Measurements from ENCODE around the gene SPPL2C.

SPPL2C gene

DNA sequence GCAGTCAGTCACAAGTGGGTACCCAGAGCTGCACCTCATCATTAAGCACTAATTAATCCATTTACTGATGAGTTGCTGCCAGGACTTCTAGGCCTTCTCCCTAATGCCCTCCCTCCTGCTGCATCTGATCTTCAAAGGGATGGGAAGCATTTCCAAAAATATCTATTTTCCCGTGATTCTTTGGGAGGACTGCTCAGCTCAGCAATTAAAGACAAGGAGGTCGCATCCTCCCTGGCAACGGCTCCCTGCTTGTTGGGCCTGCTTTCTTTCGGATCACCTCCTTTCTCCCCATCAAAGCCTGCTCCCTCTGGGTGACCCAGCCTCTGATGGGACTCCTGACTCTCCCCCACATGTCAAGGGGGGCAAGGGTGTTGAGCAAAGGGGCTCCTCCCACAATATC lies 26.0 kb upstream of the SPPL2C start:
- Histone ChIP-seq H3K4me1 (ENCODE audit: control insufficient read depth, insufficient read depth, low read length) (0 out of 2 replicates have a peak, but pooled peaks cover under 1% of the 10 kb centered on the region), H3K27me3 (ENCODE audit: control insufficient read depth, insufficient read depth, low read length) (no peaks in the 10 kb centered on the region), H3K27ac (ENCODE audit: low read length) (no peak overlapping the region), H3K36me3 (ENCODE audit: control insufficient read depth, insufficient read depth, low read length) (no peaks in the 10 kb centered on the region), H3K9me3 (ENCODE audit: control insufficient read depth, insufficient read depth, low read length) (no peaks in the 10 kb centered on the region), H3K4me3 (ENCODE audit: low read length) (no peak overlapping the region)
- no peak for DNase-seq (ENCODE audit: low read depth, low spot score)
- WGBS (ENCODE audit: insufficient coverage, insufficient read length), result no CpG with 5 or more reads among the region's 4 CpGs

DNA sequence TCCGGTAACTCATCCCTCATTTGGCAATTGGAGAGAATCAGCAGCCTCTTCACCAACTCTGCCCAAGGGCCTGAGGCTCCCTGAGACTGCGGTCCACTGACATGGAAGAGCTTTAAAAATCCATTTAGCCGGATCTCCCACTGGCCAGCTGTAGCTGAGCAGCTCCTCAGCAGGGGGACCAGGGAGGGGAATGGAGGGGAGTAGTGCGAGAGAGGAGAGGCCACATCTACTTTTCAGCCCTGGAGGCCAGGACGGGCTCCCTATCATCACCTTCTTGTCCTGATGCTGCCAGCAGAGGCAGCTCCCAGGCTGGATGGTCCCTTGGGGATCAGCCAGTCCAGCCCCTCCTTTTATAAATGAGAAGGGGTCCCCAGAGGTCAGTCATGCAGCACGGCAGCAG lies 25.0 kb upstream of the SPPL2C start:
- H3K9me3 ChIP-seq (ENCODE audit: control insufficient read depth, insufficient read depth, low read length), result no peaks in the 10 kb centered on the region
- no peak overlapping the region for H3K27ac ChIP-seq (ENCODE audit: low read length)
- H3K27me3 ChIP-seq (ENCODE audit: control insufficient read depth, insufficient read depth, low read length), result no peaks in the 10 kb centered on the region
- no peak for DNase-seq (ENCODE audit: low read depth, low spot score)
- WGBS (ENCODE audit: insufficient coverage, insufficient read length), result no CpG with 5 or more reads among the region's 6 CpGs
- no peak overlapping the region for H3K4me3 ChIP-seq (ENCODE audit: low read length)
- 0 out of 2 replicates have a peak, but pooled peaks cover 1% of the 10 kb centered on the region for H3K4me1 ChIP-seq (ENCODE audit: control insufficient read depth, insufficient read depth, low read length)
- H3K36me3 ChIP-seq (ENCODE audit: control insufficient read depth, insufficient read depth, low read length), result no peaks in the 10 kb centered on the region

DNA sequence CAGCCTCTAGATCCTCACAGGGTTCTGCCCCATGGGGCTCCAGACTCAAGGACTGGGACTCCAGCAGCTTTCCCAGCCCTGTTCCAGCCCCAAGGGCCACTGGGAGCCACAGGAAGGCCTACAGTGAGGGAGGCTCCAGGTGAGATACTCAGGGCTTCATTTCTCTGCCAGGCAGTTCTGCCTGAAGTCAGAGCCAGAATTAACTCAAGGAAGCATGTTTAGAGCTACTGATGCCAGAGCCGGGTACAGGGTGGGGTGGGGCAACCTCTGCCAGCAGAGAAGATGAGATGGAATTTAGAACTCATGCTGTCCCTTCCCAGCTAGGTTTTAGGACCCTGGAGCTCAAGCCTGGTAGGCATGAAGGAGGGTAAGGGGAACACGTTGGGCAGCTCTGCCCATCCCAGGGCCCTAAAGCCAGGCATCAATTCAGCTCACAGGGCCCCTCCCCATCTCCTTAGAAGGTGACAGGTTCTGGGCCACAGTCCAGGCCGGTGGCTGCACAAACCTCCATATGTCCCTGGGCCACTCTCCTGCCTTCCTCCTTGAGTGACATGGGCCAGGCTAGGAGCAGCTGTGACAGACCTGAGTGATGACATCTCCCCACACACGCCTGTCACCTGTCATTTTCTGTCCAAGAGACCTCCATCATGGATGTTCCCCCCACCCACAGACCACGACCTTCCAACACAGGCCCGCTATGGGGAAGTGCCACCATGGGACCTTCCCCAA lies 24.5 kb upstream of the SPPL2C start:
- Histone ChIP-seq H3K9me3 (ENCODE audit: control insufficient read depth, insufficient read depth, low read length) (no peaks in the 10 kb centered on the region), H3K27me3 (ENCODE audit: control insufficient read depth, insufficient read depth, low read length) (no peaks in the 10 kb centered on the region)

DNA sequence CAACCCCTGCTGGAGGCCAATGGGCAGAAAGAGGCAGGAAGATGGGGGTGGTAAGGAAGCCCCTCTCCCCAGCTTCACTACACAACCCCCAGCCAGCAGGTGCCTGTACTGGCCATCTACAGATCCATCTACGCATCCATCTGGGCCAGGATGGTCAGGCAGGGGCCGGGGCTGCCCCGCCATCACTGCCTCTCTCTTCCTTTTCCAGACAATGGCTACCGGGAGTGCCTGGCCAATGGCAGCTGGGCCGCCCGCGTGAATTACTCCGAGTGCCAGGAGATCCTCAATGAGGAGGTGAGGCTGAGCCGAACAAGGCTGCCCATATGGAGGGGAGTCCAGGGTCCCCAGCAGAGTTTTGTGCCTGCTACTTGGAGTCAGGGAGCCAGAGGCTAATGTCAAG lies 23.5 kb upstream of the SPPL2C start:
- Histone ChIP-seq H3K9me3 (ENCODE audit: control insufficient read depth, insufficient read depth, low read length) (no peaks in the 10 kb centered on the region), H3K36me3 (ENCODE audit: control insufficient read depth, insufficient read depth, low read length) (no peaks in the 10 kb centered on the region; the same call in 1 of the 2 replicates), H3K27me3 (ENCODE audit: control insufficient read depth, insufficient read depth, low read length) (no peaks in the 10 kb centered on the region), H3K27ac (ENCODE audit: low read length) (no peak overlapping the region), H3K4me1 (ENCODE audit: control insufficient read depth, insufficient read depth, low read length) (peaks cover 1% of the 10 kb centered on the region; the same call in 1 of the 2 replicates), H3K4me3 (ENCODE audit: low read length) (no peak overlapping the region)
- WGBS (ENCODE audit: insufficient coverage, insufficient read length), result no CpG with 5 or more reads among the region's 9 CpGs
- no peak for DNase-seq (ENCODE audit: low read depth, low spot score)

More for the DNA sequence above, 24.5 kb upstream of the SPPL2C start:
- H3K4me3 ChIP-seq (ENCODE audit: low read length), result no peak overlapping the region
- WGBS (ENCODE audit: insufficient coverage, insufficient read length), result no CpG with 5 or more reads among the region's 6 CpGs
- H3K4me1 ChIP-seq (ENCODE audit: control insufficient read depth, insufficient read depth, low read length), result peaks cover 1% of the 10 kb centered on the region; the same call in 1 of the 2 replicates
- no peaks in the 10 kb centered on the region; the same call in 1 of the 2 replicates for H3K36me3 ChIP-seq (ENCODE audit: control insufficient read depth, insufficient read depth, low read length)
- H3K27ac ChIP-seq (ENCODE audit: low read length), result no peak overlapping the region
- DNase-seq (ENCODE audit: low read depth, low spot score), result no peak

DNA sequence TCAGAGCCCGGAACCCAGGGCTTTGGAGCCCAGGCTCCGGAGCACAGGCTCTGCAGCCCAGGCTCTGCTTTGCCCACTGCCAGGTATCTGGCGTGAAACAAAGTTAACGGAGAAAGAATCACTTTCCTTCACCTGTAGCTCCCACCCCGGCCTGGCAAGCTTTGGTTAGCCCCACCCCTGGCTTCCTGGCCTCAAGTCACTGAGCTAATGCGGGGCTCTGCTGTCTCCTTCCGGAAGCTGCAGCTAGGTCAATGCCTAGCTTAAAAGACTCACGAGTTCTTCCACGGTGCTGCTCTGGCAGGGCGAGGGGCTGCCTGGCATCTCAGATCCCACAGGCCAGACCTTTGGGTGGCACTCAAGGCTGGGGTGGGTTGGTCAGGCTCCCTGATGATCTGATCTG lies 21.1 kb upstream of the SPPL2C start:
- Histone ChIP-seq H3K27ac (ENCODE audit: low read length) (no peak overlapping the region), H3K9me3 (ENCODE audit: control insufficient read depth, insufficient read depth, low read length) (no peaks in the 10 kb centered on the region), H3K27me3 (ENCODE audit: control insufficient read depth, insufficient read depth, low read length) (no peaks in the 10 kb centered on the region), H3K4me1 (ENCODE audit: control insufficient read depth, insufficient read depth, low read length) (peaks cover 1% of the 10 kb centered on the region; the same call in 1 of the 2 replicates), H3K36me3 (ENCODE audit: control insufficient read depth, insufficient read depth, low read length) (no peaks in the 10 kb centered on the region; the same call in 1 of the 2 replicates), H3K4me3 (ENCODE audit: low read length) (no peak overlapping the region)
- DNase-seq (ENCODE audit: low read depth, low spot score), result no peak
- no CpG with 5 or more reads among the region's 10 CpGs for WGBS (ENCODE audit: insufficient coverage, insufficient read length)

DNA sequence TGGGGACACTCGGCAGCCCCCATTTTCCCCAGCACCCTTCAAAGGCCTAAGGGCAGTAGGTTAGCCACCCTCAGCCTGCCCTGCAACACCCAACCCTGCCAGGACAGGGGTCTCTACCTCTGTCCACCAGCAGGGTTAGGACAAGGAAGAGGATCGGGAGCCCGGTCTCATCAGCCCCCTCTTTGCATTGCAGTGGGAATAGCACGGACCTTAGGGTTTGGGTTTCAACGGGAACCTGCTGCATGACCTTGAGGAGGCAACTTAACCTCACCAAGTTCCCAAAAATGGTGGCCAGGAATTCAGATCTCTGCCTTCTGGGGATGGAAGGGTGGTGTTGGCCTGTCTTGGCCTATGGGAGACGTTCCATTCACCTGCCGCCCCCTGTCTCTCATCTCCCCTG lies 20.2 kb upstream of the SPPL2C start:
- no peak for DNase-seq (ENCODE audit: low read depth, low spot score)
- no CpG with 5 or more reads among the region's 7 CpGs for WGBS (ENCODE audit: insufficient coverage, insufficient read length)
- Histone ChIP-seq H3K4me3 (ENCODE audit: low read length) (no peak overlapping the region), H3K27ac (ENCODE audit: low read length) (no peak overlapping the region), H3K36me3 (ENCODE audit: control insufficient read depth, insufficient read depth, low read length) (no peaks in the 10 kb centered on the region; the same call in 1 of the 2 replicates), H3K4me1 (ENCODE audit: control insufficient read depth, insufficient read depth, low read length) (peaks cover 1% of the 10 kb centered on the region; the same call in 1 of the 2 replicates), H3K27me3 (ENCODE audit: control insufficient read depth, insufficient read depth, low read length) (no peaks in the 10 kb centered on the region), H3K9me3 (ENCODE audit: control insufficient read depth, insufficient read depth, low read length) (no peaks in the 10 kb centered on the region)

DNA sequence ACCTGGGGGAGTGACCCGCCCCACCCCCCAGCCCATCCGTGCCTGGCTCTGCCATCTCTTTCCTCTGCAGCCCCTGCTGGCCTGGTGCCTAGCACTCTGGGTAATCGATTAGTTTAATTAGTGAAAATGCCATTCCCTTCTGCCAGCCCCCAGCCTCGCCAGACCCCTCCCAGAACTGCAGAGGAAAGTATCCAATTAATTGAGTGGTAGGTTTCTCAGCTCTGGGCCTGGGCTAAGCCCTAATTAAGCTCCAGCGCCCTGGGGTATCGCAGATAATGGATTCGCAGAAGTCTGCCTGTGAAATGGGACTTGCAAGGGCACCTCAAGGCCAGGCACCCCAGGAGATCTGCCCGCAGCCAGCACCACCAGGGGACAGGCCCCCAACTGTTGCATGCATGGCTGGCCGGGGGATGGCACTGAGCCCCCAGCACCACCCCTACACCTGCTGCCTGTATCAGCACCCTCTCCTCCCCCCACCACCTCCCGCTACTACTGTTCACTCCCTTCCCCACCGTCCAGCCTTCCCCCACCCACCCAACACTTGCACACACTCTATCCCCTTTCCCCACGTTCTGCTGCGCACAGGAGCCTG lies 19.7 kb upstream of the SPPL2C start:
- no peak for DNase-seq (ENCODE audit: low read depth, low spot score)

DNA sequence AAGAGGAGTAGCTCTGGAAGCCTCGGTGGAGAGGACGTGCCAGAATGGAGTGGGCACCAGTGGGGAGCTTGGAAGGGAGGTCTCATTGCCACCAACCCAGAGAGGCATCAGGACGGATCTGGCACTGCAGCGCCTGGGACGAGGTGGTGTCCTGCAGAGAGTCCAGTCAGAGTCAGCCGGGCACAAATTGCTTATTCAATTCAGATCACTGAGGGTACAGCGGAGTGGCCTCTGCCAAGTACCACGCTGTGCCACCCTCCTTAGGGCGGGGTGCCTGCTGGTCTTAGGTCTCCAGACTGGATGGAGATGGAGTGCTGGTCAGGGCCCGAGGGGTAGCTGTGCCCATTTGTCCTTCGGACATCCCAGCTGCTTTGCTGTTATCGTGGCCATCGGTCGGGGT lies 18.9 kb upstream of the SPPL2C start:
- Histone ChIP-seq H3K36me3 (ENCODE audit: control insufficient read depth, insufficient read depth, low read length) (no peaks in the 10 kb centered on the region; the same call in 1 of the 2 replicates), H3K27ac (ENCODE audit: low read length) (no peak overlapping the region), H3K27me3 (ENCODE audit: control insufficient read depth, insufficient read depth, low read length) (no peaks in the 10 kb centered on the region), H3K9me3 (ENCODE audit: control insufficient read depth, insufficient read depth, low read length) (no peaks in the 10 kb centered on the region), H3K4me3 (ENCODE audit: low read length) (no peak overlapping the region), H3K4me1 (ENCODE audit: control insufficient read depth, insufficient read depth, low read length) (peaks cover 1% of the 10 kb centered on the region; the same call in 1 of the 2 replicates)
- no peak for DNase-seq (ENCODE audit: low read depth, low spot score)
- WGBS (ENCODE audit: insufficient coverage, insufficient read length), result no CpG with 5 or more reads among the region's 14 CpGs

More for the DNA sequence above, 19.7 kb upstream of the SPPL2C start:
- H3K4me1 ChIP-seq (ENCODE audit: control insufficient read depth, insufficient read depth, low read length), result peaks cover 1% of the 10 kb centered on the region; the same call in 1 of the 2 replicates
- no peak overlapping the region for H3K27ac ChIP-seq (ENCODE audit: low read length)
- no peaks in the 10 kb centered on the region; the same call in 1 of the 2 replicates for H3K36me3 ChIP-seq (ENCODE audit: control insufficient read depth, insufficient read depth, low read length)
- H3K9me3 ChIP-seq (ENCODE audit: control insufficient read depth, insufficient read depth, low read length), result no peaks in the 10 kb centered on the region
- H3K27me3 ChIP-seq (ENCODE audit: control insufficient read depth, insufficient read depth, low read length), result no peaks in the 10 kb centered on the region
- no peak overlapping the region for H3K4me3 ChIP-seq (ENCODE audit: low read length)
- WGBS (ENCODE audit: insufficient coverage, insufficient read length), result no CpG with 5 or more reads among the region's 13 CpGs

DNA sequence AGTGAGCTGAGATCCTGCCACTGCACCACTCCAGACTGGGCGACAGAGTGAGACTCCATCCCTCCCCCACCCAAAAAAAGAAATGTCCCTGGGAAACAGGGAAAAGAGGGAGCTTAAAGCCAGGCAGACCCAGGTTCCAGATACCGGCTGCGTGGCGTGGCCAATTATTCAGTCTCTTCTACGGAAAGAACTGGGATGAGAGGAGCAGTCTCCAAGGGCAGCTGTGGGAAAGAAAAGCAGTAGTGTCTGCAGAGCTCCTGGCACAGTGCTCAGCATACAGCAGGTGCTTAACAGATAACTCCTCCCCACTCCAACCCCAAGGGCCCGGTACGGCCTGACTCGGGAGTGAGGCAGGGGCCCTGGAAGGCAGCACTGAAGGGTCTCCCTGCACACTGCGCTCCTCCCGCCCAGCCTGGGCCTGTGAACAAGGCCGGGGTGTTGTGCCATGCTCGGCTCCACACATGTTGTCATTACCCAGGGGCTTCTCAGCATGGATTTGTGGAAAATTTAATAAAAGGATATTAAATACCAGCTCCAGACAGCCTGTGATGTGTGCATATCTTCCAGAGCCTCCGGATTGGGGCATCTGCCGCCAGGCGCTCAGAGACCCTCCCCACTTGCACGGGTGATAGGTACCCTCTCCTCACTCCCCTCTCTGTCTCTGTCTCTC lies 17.6 kb upstream of the SPPL2C start:
- Histone ChIP-seq H3K27ac (ENCODE audit: low read length) (no peak overlapping the region), H3K9me3 (ENCODE audit: control insufficient read depth, insufficient read depth, low read length) (no peaks in the 10 kb centered on the region), H3K27me3 (ENCODE audit: control insufficient read depth, insufficient read depth, low read length) (no peaks in the 10 kb centered on the region), H3K4me1 (ENCODE audit: control insufficient read depth, insufficient read depth, low read length) (peaks cover 1% of the 10 kb centered on the region; the same call in 1 of the 2 replicates), H3K36me3 (ENCODE audit: control insufficient read depth, insufficient read depth, low read length) (no peaks in the 10 kb centered on the region; the same call in 1 of the 2 replicates), H3K4me3 (ENCODE audit: low read length) (no peak overlapping the region)
- WGBS (ENCODE audit: insufficient coverage, insufficient read length), result no CpG with 5 or more reads among the region's 16 CpGs
- no peak for DNase-seq (ENCODE audit: low read depth, low spot score)

DNA sequence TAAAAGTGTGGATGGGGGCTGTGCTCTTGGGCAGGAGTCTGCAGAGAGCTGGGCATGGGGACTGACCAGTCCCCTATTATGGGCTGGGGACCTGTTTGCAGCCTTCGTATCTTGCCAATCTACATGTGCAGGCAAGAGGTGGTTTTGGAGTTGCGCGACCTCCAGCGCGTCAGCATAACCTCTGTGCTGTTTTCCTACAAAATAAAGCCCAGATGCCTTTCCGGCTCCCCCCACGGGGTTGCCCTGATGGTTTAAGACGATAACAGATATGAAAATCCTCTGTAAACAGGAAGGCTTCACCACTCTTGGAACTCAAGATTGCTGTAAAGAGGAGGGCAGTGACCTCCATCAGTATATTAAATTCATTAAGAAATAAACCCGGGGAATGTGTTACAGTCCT lies 16.5 kb upstream of the SPPL2C start:
- no CpG with 5 or more reads among the region's 9 CpGs for WGBS (ENCODE audit: insufficient coverage, insufficient read length)
- Histone ChIP-seq H3K4me3 (ENCODE audit: low read length) (no peak overlapping the region), H3K36me3 (ENCODE audit: control insufficient read depth, insufficient read depth, low read length) (no peaks in the 10 kb centered on the region; the same call in 1 of the 2 replicates), H3K27me3 (ENCODE audit: control insufficient read depth, insufficient read depth, low read length) (no peaks in the 10 kb centered on the region), H3K4me1 (ENCODE audit: control insufficient read depth, insufficient read depth, low read length) (peaks cover 1% of the 10 kb centered on the region; the same call in 1 of the 2 replicates), H3K9me3 (ENCODE audit: control insufficient read depth, insufficient read depth, low read length) (no peaks in the 10 kb centered on the region), H3K27ac (ENCODE audit: low read length) (no peak overlapping the region)
- DNase-seq (ENCODE audit: low read depth, low spot score), result no peak
